A549 (cell line): ENCODE measurements around the gene PPARA. TPM values are rescaled to one million over a fixed set of nuclear protein-coding genes. Genes with fewer than 3 reads are reported as not detected.

Experiments
- ATAC-seq, 2 experiments: fragments of 200-7000 bp in 1 of 2; fragments of >200 bp in 1 of 2; cut with Nextera tagmentation in 1 of 2; cut with Tn5 transposase in 1 of 2; 3 replicates each; pipeline versions ENCODE4 v1.8.0 to v1.9.1; 2018 to 2020; ENCODE audit warnings: mild to moderate bottlenecking in 1 of 2, moderate library complexity in 1 of 2
- CTCF ChIA-PET: fragments of 300-600 bp; sonication (Branson Sonifier 250); formaldehyde crosslinking; extraction: SDS; loops from one replicate; lab custom pipeline; 2021; ENCODE audit warnings: antibody characterized with exemption, inconsistent platforms; lab: Yijun Ruan, JAX
- POLR2A ChIA-PET: fragments of 350-600 bp; formaldehyde crosslinking; extraction: SDS; loops from one replicate; lab custom pipeline; 2021; ENCODE audit warnings: antibody characterized with exemption, inconsistent platforms; lab: Yijun Ruan, JAX
- DNase-seq, 2 experiments: peaks; one replicate each; pipeline versions ENCODE4 v3.0.0 to v3.0.0-alpha.2; 2011 to 2016; ENCODE audit warnings: low read depth in 1 of 2, low spot score in 1 of 2
- FAIRE-seq: peaks from 2 replicates; lab custom pipeline; 2011; peaks lifted over from hg19 to GRCh38; lab: Jason Lieb, UNC
- H3K27ac ChIP-seq, 2 experiments: fragments of >200 bp; sonication (Bioruptor Twin); formaldehyde crosslinking; 3 replicates each; pipeline ENCODE4 v1.5.1; 2016 to 2017
- H3K4me1 ChIP-seq: fragments of >200 bp; sonication (Bioruptor Twin); formaldehyde crosslinking; 3 replicates; pipeline ENCODE4 v1.6.1; 2016
- H3K4me2 ChIP-seq: fragments of >200 bp; sonication (Bioruptor Twin); formaldehyde crosslinking; 3 replicates; pipeline ENCODE4 v1.6.1; 2016
- H3K4me3 ChIP-seq: fragments of >200 bp; sonication (Bioruptor Twin); formaldehyde crosslinking; 3 replicates; pipeline ENCODE4 v1.5.1; 2016
- H3K9me3 ChIP-seq: fragments of >200 bp; sonication (Bioruptor Twin); formaldehyde crosslinking; 3 replicates; pipeline ENCODE4 v1.6.1; 2016
- ESRRA ChIP-seq: fragments of 150-350 bp; IDR thresholded peaks from 2 replicates; pipeline ENCODE4 v1.6.1; 2014; ENCODE audit warnings: mild to moderate bottlenecking, low read length, borderline replicate concordance
- GATA3 ChIP-seq: IDR thresholded peaks from 2 replicates; pipeline ENCODE4 v1.6.1; 2012; ENCODE audit warnings: borderline replicate concordance
- HEYL ChIP-seq: fragments of 250-450 bp; sonication (Bioruptor Pico); IDR thresholded peaks from 2 replicates; pipeline ENCODE4 v1.8.0; 2021; ENCODE audit warnings: mild to moderate bottlenecking, moderate library complexity
- JUNB ChIP-seq: fragments of >200 bp; sonication (Bioruptor Twin); formaldehyde crosslinking; IDR thresholded peaks from 2 replicates; pipeline ENCODE4 v1.6.1; 2016
- NPAS2 ChIP-seq: fragments of 250-450 bp; sonication (Bioruptor Pico); IDR thresholded peaks from 2 replicates; pipeline ENCODE4 v1.8.0; 2022; ENCODE audit warnings: mild to moderate bottlenecking, moderate library complexity, borderline replicate concordance
- RARB ChIP-seq: fragments of 250-450 bp; sonication (Bioruptor Pico); IDR thresholded peaks from 2 replicates; pipeline ENCODE4 v1.8.0; 2021; ENCODE audit warnings: mild to moderate bottlenecking, moderate library complexity
- RCOR1 ChIP-seq: fragments of 150-350 bp; IDR thresholded peaks from 2 replicates; pipeline ENCODE4 v1.6.1; 2014; ENCODE audit warnings: antibody characterized with exemption, low read length, low read depth
- RFX5 ChIP-seq: fragments of 450-650 bp; IDR thresholded peaks from 2 replicates; pipeline ENCODE4 v1.7.1; 2014; ENCODE audit warnings: antibody characterized with exemption, mild to moderate bottlenecking, moderate library complexity
- RNF2 ChIP-seq: fragments of 200-600 bp; sonication (generic); IDR thresholded peaks from 2 replicates; pipeline ENCODE4 v1.6.1; 2016; ENCODE audit warnings: low read depth, mild to moderate bottlenecking, antibody characterized with exemption, moderate library complexity, borderline replicate concordance
- TP53 ChIP-seq: fragments of 250-450 bp; sonication (Bioruptor Pico); IDR thresholded peaks from 2 replicates; pipeline ENCODE4 v1.5.0; 2021; ENCODE audit warnings: mild to moderate bottlenecking, moderate library complexity
- ZC3H11A ChIP-seq: fragments of 450-650 bp; IDR thresholded peaks from 2 replicates; pipeline ENCODE4 v1.6.1; 2014; ENCODE audit warnings: antibody characterized with exemption, mild to moderate bottlenecking
- WGBS: methylation state at CpG from one replicate; pipeline ENCODE4 v1.1.6; 2017; ENCODE audit errors: missing lambda C conversion rate; 5-methylcytosine and 5-hydroxymethylcytosine counted together
- polyA plus RNA-seq, 4 experiments: library from polyadenylated mRNA; depleted of rRNA in 3 of 4; stranded (reverse); fragments of >200 nt; fragmentation: RNase III in 1 of 4; extraction: RNeasy Plus Mini Kit Qiagen cat#74134 plus additional on column Dnase treatment in 1 of 4; gene quantifications; 2 replicates in 3 of 4; 3 replicates in 1 of 4; pipeline ENCODE4 v1.2.3, GENCODE V29; 2011 to 2017
- TF ChIP-seq, protein P1 (sequence below): fragments of 200-600 bp; sonication (generic); IDR thresholded peaks from 2 replicates; pipeline ENCODE4 v1.6.1; 2016; ENCODE audit warnings: antibody characterized with exemption, mild to moderate bottlenecking, moderate library complexity
- TF ChIP-seq, protein P2 (sequence below): IDR thresholded peaks from 2 replicates; pipeline ENCODE4 v1.6.1; 2012; ENCODE audit warnings: low read depth, borderline replicate concordance
- TF ChIP-seq, protein P3 (sequence below): fragments of >200 bp; sonication (Bioruptor Twin); formaldehyde crosslinking; IDR thresholded peaks from 3 replicates; pipeline ENCODE4 v1.5.1; 2016
- TF ChIP-seq, protein P4 (sequence below): fragments of >200 bp; sonication (Bioruptor Twin); formaldehyde crosslinking; IDR thresholded peaks from 3 replicates; pipeline ENCODE4 v1.6.1; 2016
- TF ChIP-seq, protein P5 (sequence below): fragments of >200 bp; sonication (Bioruptor Twin); formaldehyde crosslinking; IDR thresholded peaks from 2 replicates; pipeline ENCODE4 v1.6.1; 2016

The PPARA gene
- polyA plus RNA-seq, 2 of the 4 experiments (the other 2 are of a cell fraction) = 2.6 to 2.8 TPM

DNA sequence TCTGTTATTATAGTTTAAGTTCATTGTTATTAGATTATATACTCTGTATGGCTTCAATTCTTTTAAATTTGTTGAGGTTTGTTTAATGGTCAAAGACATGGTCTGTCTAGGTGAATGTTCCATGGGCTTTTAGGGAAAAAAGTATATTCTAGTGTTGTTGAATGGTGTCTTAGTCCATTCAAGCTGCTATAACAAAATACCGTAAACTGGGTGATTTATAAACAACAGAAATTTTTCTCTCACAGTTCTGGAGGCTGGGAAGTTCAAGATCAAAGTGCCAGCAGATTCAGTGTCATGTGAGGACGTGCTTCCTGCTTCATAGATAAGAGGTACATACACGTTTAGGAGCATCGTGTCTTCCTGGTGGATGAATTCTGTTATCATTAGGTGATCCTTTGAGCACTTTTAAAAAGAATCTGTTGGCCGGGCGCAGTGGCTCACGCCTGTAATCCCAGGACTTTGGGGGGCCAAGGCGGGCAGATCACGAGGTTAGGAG, 26.2 kb downstream of the PPARA start:
- no peak for ATAC-seq

DNA sequence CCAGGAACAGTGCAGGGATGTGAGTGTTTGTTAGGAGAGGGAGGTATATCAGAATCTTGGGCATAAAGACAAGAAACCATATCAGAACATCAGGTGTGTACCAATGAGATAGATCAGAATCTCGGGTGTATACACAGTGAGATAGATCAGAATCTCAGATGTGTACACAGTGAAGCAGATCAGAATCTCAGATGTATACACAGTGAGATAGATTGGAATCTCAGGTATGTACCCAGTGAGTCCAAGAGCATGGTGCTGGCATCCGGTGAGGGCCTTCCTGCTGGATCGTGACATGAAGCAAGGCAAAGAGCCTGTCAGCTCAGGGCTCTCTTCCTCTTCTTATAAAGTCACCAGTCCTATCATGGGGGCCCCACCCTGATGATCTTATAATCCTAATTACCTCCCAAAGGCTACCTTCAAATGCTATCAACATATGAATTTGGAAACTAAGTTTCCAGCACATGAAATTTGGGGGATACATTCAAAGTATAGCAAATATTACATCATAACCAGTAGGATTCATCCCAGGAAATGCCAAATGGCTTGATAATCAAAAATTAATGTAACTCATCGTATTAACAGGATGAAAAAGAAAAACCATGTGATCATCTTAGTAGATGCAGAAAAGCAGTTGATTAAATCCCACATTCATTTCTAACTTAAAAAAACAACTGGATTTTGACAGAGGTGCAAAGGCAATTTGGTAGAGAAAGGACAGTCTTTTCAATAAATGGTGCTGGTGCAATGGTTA, 28.6 kb downstream of the PPARA start:
- peak overlapping the region; percentile 23; the same call in 1 of the 3 replicates for H3K4me2 ChIP-seq
- POLR2A ChIA-PET = no interaction called here
- 0 out of 3 replicates have a peak, but pooled peaks cover 6% of the 10 kb centered on the region for H3K4me1 ChIP-seq
- H3K4me3 ChIP-seq = no peak overlapping the region
- FAIRE-seq (no peak), ATAC-seq (peak; percentile 50 to 62; a peak in 4 of 6 replicates), DNase-seq (peak in 1 of 2 experiments; percentile 19)
- WGBS = 28% methylated on average over 2 of the region's 4 CpGs
- CTCF ChIA-PET = no interaction called here
- H3K27ac ChIP-seq = no peak overlapping the region
- peaks cover 8% of the 10 kb centered on the region; the same call in 1 of the 3 replicates for H3K9me3 ChIP-seq
- TF ChIP-seq, protein P1, sequence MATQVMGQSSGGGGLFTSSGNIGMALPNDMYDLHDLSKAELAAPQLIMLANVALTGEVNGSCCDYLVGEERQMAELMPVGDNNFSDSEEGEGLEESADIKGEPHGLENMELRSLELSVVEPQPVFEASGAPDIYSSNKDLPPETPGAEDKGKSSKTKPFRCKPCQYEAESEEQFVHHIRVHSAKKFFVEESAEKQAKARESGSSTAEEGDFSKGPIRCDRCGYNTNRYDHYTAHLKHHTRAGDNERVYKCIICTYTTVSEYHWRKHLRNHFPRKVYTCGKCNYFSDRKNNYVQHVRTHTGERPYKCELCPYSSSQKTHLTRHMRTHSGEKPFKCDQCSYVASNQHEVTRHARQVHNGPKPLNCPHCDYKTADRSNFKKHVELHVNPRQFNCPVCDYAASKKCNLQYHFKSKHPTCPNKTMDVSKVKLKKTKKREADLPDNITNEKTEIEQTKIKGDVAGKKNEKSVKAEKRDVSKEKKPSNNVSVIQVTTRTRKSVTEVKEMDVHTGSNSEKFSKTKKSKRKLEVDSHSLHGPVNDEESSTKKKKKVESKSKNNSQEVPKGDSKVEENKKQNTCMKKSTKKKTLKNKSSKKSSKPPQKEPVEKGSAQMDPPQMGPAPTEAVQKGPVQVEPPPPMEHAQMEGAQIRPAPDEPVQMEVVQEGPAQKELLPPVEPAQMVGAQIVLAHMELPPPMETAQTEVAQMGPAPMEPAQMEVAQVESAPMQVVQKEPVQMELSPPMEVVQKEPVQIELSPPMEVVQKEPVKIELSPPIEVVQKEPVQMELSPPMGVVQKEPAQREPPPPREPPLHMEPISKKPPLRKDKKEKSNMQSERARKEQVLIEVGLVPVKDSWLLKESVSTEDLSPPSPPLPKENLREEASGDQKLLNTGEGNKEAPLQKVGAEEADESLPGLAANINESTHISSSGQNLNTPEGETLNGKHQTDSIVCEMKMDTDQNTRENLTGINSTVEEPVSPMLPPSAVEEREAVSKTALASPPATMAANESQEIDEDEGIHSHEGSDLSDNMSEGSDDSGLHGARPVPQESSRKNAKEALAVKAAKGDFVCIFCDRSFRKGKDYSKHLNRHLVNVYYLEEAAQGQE = no peak
- peak; percentile 59 for TF ChIP-seq GATA3

More for the DNA sequence above, 26.2 kb downstream of the PPARA start:
- no peak overlapping the region for H3K4me3 ChIP-seq
- TF ChIP-seq RARB (CRISPR knock-in tag) (no peak), GATA3 (no peak), ESRRA (no peak), RNF2 (no peak), NPAS2 (no peak)
- TF ChIP-seq, protein P2, sequence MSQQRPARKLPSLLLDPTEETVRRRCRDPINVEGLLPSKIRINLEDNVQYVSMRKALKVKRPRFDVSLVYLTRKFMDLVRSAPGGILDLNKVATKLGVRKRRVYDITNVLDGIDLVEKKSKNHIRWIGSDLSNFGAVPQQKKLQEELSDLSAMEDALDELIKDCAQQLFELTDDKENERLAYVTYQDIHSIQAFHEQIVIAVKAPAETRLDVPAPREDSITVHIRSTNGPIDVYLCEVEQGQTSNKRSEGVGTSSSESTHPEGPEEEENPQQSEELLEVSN = no peak
- TF ChIP-seq, protein P3, sequence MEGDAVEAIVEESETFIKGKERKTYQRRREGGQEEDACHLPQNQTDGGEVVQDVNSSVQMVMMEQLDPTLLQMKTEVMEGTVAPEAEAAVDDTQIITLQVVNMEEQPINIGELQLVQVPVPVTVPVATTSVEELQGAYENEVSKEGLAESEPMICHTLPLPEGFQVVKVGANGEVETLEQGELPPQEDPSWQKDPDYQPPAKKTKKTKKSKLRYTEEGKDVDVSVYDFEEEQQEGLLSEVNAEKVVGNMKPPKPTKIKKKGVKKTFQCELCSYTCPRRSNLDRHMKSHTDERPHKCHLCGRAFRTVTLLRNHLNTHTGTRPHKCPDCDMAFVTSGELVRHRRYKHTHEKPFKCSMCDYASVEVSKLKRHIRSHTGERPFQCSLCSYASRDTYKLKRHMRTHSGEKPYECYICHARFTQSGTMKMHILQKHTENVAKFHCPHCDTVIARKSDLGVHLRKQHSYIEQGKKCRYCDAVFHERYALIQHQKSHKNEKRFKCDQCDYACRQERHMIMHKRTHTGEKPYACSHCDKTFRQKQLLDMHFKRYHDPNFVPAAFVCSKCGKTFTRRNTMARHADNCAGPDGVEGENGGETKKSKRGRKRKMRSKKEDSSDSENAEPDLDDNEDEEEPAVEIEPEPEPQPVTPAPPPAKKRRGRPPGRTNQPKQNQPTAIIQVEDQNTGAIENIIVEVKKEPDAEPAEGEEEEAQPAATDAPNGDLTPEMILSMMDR = no peak
- TF ChIP-seq, protein P4, sequence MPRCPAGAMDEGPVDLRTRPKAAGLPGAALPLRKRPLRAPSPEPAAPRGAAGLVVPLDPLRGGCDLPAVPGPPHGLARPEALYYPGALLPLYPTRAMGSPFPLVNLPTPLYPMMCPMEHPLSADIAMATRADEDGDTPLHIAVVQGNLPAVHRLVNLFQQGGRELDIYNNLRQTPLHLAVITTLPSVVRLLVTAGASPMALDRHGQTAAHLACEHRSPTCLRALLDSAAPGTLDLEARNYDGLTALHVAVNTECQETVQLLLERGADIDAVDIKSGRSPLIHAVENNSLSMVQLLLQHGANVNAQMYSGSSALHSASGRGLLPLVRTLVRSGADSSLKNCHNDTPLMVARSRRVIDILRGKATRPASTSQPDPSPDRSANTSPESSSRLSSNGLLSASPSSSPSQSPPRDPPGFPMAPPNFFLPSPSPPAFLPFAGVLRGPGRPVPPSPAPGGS = no peak
- ChIA-PET CTCF (no interaction called here), POLR2A (no interaction called here)
- FAIRE-seq (no peak), DNase-seq (no peak)
- H3K4me1 ChIP-seq = peaks cover 24% of the 10 kb centered on the region
- WGBS = 88% methylated on average over 9 of the region's 9 CpGs
- no peak overlapping the region for H3K27ac ChIP-seq
- H3K4me2 ChIP-seq = no peak overlapping the region
- peaks cover 8% of the 10 kb centered on the region; the same call in 1 of the 3 replicates for H3K9me3 ChIP-seq

DNA sequence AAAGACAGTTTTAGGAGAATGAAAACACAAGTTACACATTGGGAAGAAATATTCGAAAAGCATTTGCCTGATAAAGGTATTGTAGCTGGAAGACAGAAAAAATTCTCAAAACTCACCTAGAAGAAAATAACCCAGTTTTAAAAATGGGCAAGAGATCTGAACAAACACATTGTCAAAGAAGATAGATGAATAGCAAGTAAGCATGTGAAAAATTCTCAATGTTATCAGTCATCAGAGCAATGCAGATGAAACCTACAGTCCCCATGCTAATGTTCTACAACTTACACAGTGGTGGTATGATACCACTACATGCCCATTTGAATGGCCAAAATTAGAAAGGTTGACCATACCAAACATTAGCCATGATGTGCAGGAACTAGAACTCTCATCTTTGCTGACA, 29.4 kb downstream of the PPARA start:
- CTCF ChIA-PET = no interaction called here
- WGBS = 66% methylated on average over 1 of the region's 1 CpG
- ATAC-seq (no peak), FAIRE-seq (no peak), DNase-seq (no peak)
- Histone ChIP-seq H3K4me1 (0 out of 3 replicates have a peak, but pooled peaks cover 6% of the 10 kb centered on the region), H3K9me3 (peaks cover 8% of the 10 kb centered on the region; the same call in 1 of the 3 replicates), H3K4me2 (no peak overlapping the region), H3K4me3 (no peak overlapping the region)
- POLR2A ChIA-PET = no interaction called here
- TF ChIP-seq ZC3H11A = no peak
- TF ChIP-seq, protein P5, sequence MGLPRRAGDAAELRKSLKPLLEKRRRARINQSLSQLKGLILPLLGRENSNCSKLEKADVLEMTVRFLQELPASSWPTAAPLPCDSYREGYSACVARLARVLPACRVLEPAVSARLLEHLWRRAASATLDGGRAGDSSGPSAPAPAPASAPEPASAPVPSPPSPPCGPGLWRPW = no peak
- TF ChIP-seq, protein P3 = no peak
- no peak for TF ChIP-seq JUNB
- no peak for TF ChIP-seq TP53 (CRISPR knock-in tag)
- TF ChIP-seq RFX5 = no peak
- TF ChIP-seq HEYL (CRISPR knock-in tag) = no peak
- TF ChIP-seq RCOR1 = no peak
- TF ChIP-seq, all 56 proteins: peak for 0
- no peak overlapping the region for H3K27ac ChIP-seq
